AG04449 (cell line): Measurements from ENCODE around the gene ERCC6.

Experiments
- CTCF ChIA-PET: fragments of 350-600 bp; formaldehyde crosslinking; extraction: SDS; loops from one replicate; lab custom pipeline; 2021; ENCODE audit warnings: antibody characterized with exemption; lab: Yijun Ruan, JAX
- POLR2A ChIA-PET: fragments of 400-600, 350-600 bp; formaldehyde crosslinking; extraction: SDS; loops from one replicate; lab custom pipeline; 2020; ENCODE audit warnings: antibody characterized with exemption, inconsistent platforms; lab: Yijun Ruan, JAX
- DNase-seq: peaks from one replicate; pipeline ENCODE4 v3.0.0-alpha.2; 2010; ENCODE audit warnings: low read depth, low spot score
- H3K4me3 ChIP-seq: 2 replicates; pipeline ENCODE4 v1.5.1; 2011; ENCODE audit warnings: low read depth, mild to moderate bottlenecking, control low read depth, low read length
- CTCF ChIP-seq: IDR thresholded peaks from one replicate; pipeline ENCODE4 v1.5.1; 2011; ENCODE audit warnings: mild to moderate bottlenecking, moderate library complexity, low read length, control low read depth, inconsistent platforms; ENCODE audit not compliant: insufficient read depth; ENCODE audit errors: missing control alignments

Gene ERCC6

GRCh38 chr10:49532461-49532860 is 6.5 kb downstream of the ERCC6 start:
- POLR2A ChIA-PET, result no interaction called here
- CTCF ChIA-PET, result interaction anchor here (0.6 to 3.5 kb wide), 5 partner anchors 12 to 876 kb away, joined by 3 to 30 read pairs (median 10); no protein-coding TSS in a partner anchor
- no peak overlapping the region for H3K4me3 ChIP-seq
- TF ChIP-seq CTCF, result no peak
- DNase-seq, result no peak

- no peak for TF ChIP-seq CTCF
- CTCF ChIA-PET, result interaction anchor here (0.9 to 3.3 kb wide), 9 partner anchors 9 to 872 kb away, joined by 3 to 20 read pairs (median 5); partner anchors contain the start of gene ERCC6
- no peak overlapping the region for H3K4me3 ChIP-seq
- no peak for DNase-seq
- POLR2A ChIA-PET, result no interaction called here
Measured at GRCh38 chr10:49528977-49529506, 9.9 kb downstream of the ERCC6 start.

GRCh38 chr10:49527850-49528249 is 11.1 kb downstream of the ERCC6 start:
- no peak for TF ChIP-seq CTCF
- ChIA-PET POLR2A (no interaction called here), CTCF (interaction anchor here (1.1 to 10.2 kb wide), 4 partner anchors 9 to 871 kb away, joined by 4 to 111 read pairs (median 38); no protein-coding TSS in a partner anchor)
- H3K4me3 ChIP-seq, result no peak overlapping the region
- no peak for DNase-seq

GRCh38 chr10:49527061-49527460 is 11.9 kb downstream of the ERCC6 start:
- ChIA-PET CTCF (interaction anchor here (0.9 to 10.2 kb wide), 6 partner anchors 8 to 871 kb away, joined by 3 to 111 read pairs (median 12); no protein-coding TSS in a partner anchor), POLR2A (no interaction called here)
- no peak overlapping the region for H3K4me3 ChIP-seq
- no peak for TF ChIP-seq CTCF
- no peak for DNase-seq

GRCh38 chr10:49526619-49527018 is 12.3 kb downstream of the ERCC6 start:
- CTCF ChIA-PET, result interaction anchor here (0.9 to 10.2 kb wide), 5 partner anchors 8 to 871 kb away, joined by 3 to 111 read pairs (median 20); no protein-coding TSS in a partner anchor
- TF ChIP-seq CTCF, result no peak
- H3K4me3 ChIP-seq, result no peak overlapping the region
- POLR2A ChIA-PET, result no interaction called here
- no peak for DNase-seq

- no peak overlapping the region for H3K4me3 ChIP-seq
- ChIA-PET POLR2A (no interaction called here), CTCF (interaction anchor here (1.1 to 10.2 kb wide), 6 partner anchors 9 to 867 kb away, joined by 3 to 111 read pairs (median 19); partner anchors contain the start of gene ERCC6)
- DNase-seq, result no peak
- TF ChIP-seq CTCF, result no peak
Measured at GRCh38 chr10:49524496-49524895, 14.4 kb downstream of the ERCC6 start.
